ENCODE results near the gene TRMT61A. TPM values are rescaled to one million over a fixed set of nuclear protein-coding genes. Genes with fewer than 3 reads are reported as not detected.

Gene TRMT61A
- total and polyA plus RNA-seq, 10 of the 15 experiments (the other 5 are each of a cell fraction or from before 2014, with no cell fraction given), result 0.11 to 21.9 (median 11.4) TPM

- ChIA-PET POLR2A (no interaction called here), CTCF (interaction anchor here (2.8 kb wide), 1 partner anchor 23 kb away, joined by 16 read pairs; no protein-coding TSS in a partner anchor), RAD21 (ENCODE audit: unreplicated experiment) (no interaction called here), SMC1A (ENCODE audit: uncharacterized antibody, unreplicated experiment) (no interaction called here)
- H3K4me3 ChIP-seq, result no peak overlapping the region
- H3K9ac ChIP-seq (ENCODE audit: control insufficient read depth, insufficient read depth, low read length), result no peak overlapping the region
- H3K4me1 ChIP-seq (ENCODE audit: control insufficient read depth, insufficient read depth, low read length), result no peaks in the 10 kb centered on the region
- H3K27me3 ChIP-seq (replicated peaks in 1 of 2; ENCODE audit: control insufficient read depth in 2 of 2, insufficient read depth in 2 of 2, low read length in 1 of 2), result no peaks in the 10 kb centered on the region
- no peak for TF ChIP-seq IKZF1 (conservative IDR thresholded peaks at IDR 0.05)
- no peak for TF ChIP-seq RFX5 (IDR thresholded peaks at IDR 0.05; ENCODE audit: low read depth, low read length)
- peak; percentile 46; the same call in 1 of the 2 replicates for TF ChIP-seq POLR2A (IDR thresholded peaks at IDR 0.05; ENCODE audit: low read depth, low read length)
- TF ChIP-seq SREBF1 (IDR thresholded peaks at IDR 0.05; ENCODE audit: low read length), result no peak
- no TSS peak for BruUV-seq (replicated peaks)
- no peak for FAIRE-seq
- no peaks in the 10 kb centered on the region for H4K20me1 ChIP-seq (ENCODE audit: control insufficient read depth, insufficient read depth)
- no peaks in the 10 kb centered on the region for H3K9me3 ChIP-seq (replicated peaks; ENCODE audit: control insufficient read depth, insufficient read depth, low read length)
- ATAC-seq, result no peak
- WGBS (ENCODE audit: insufficient coverage, insufficient replicate concordance, low lambda C conversion rate, missing lambda C conversion rate), result 54% methylated on average over 31 of the region's 33 CpGs
- no peak overlapping the region for H3K27ac ChIP-seq (ENCODE audit: control insufficient read depth, insufficient read depth)
- intact Hi-C loops (cut with micrococcal nuclease; ENCODE audit: unreplicated experiment), result no loop called here
- no peaks in the 10 kb centered on the region for H3K79me2 ChIP-seq (ENCODE audit: control insufficient read depth, insufficient read depth, low read length)
- H2AFZ ChIP-seq (ENCODE audit: control insufficient read depth, low read depth, low read length), result no peak overlapping the region
- no peak overlapping the region for H3K4me2 ChIP-seq (ENCODE audit: control insufficient read depth, insufficient read depth)
- no peak for DNase-seq (ENCODE audit: low read depth, low spot score)
- in situ Hi-C loops (cut with MboI), result no loop called here
- H3K36me3 ChIP-seq (ENCODE audit: control insufficient read depth in 2 of 2, insufficient read depth in 2 of 2, low read length in 1 of 2), result no peaks in the 10 kb centered on the region
Observed at GRCh38 chr14:103541709-103542604, 13.0 kb downstream of the TRMT61A start.

- SMC1A ChIA-PET (ENCODE audit: uncharacterized antibody, unreplicated experiment), result interaction anchor here (1.9 kb wide), 1 partner anchor 22 kb away, joined by 5 read pairs; no protein-coding TSS in a partner anchor
- no peak for FAIRE-seq
- WGBS (ENCODE audit: insufficient coverage, insufficient replicate concordance, low lambda C conversion rate, missing lambda C conversion rate), result 32% methylated on average over 18 of the region's 18 CpGs
- Histone ChIP-seq H3K36me3 (ENCODE audit: control insufficient read depth in 2 of 2, insufficient read depth in 2 of 2, low read length in 1 of 2) (no peaks in the 10 kb centered on the region), H2AFZ (ENCODE audit: control insufficient read depth, low read depth, low read length) (no peak overlapping the region), H3K4me1 (ENCODE audit: control insufficient read depth, insufficient read depth, low read length) (no peaks in the 10 kb centered on the region), H3K79me2 (ENCODE audit: control insufficient read depth, insufficient read depth, low read length) (no peaks in the 10 kb centered on the region), H3K27me3 (replicated peaks in 1 of 2; ENCODE audit: control insufficient read depth in 2 of 2, insufficient read depth in 2 of 2, low read length in 1 of 2) (no peaks in the 10 kb centered on the region), H3K27ac (ENCODE audit: control insufficient read depth, insufficient read depth) (no peak overlapping the region), H3K9me3 (replicated peaks; ENCODE audit: control insufficient read depth, insufficient read depth, low read length) (no peaks in the 10 kb centered on the region), H4K20me1 (ENCODE audit: control insufficient read depth, insufficient read depth) (no peaks in the 10 kb centered on the region), H3K9ac (ENCODE audit: control insufficient read depth, insufficient read depth, low read length) (no peak overlapping the region), H3K4me3 (no peak overlapping the region), H3K4me2 (ENCODE audit: control insufficient read depth, insufficient read depth) (no peak overlapping the region)
- in situ Hi-C loops (cut with MboI) (no loop called here), intact Hi-C loops (cut with micrococcal nuclease; ENCODE audit: unreplicated experiment) (no loop called here)
- BruUV-seq (replicated peaks), result no TSS peak
- RAD21 ChIA-PET (ENCODE audit: unreplicated experiment), result no interaction called here
- no peak for DNase-seq (ENCODE audit: low read depth, low spot score)
- TF ChIP-seq ATF2 (IDR thresholded peaks at IDR 0.05; ENCODE audit: low read length) (no peak), SRF (IDR thresholded peaks at IDR 0.05; ENCODE audit: low read depth in 2 of 2, low read length in 2 of 2) (no peak), HSF1 (IDR thresholded peaks at IDR 0.05; ENCODE audit: low read depth, low read length) (no peak), MYC (IDR thresholded peaks at IDR 0.05; ENCODE audit: insufficient read depth, insufficient read length, insufficient replicate concordance, low read length, severe bottlenecking) (no peak), NBN (IDR thresholded peaks at IDR 0.05) (no peak), TAF1 (IDR thresholded peaks at IDR 0.05; ENCODE audit: borderline replicate concordance, low read depth, low read length) (no peak), EGR1 (IDR thresholded peaks at IDR 0.05; ENCODE audit: borderline replicate concordance in 1 of 2, low read depth in 2 of 2, low read length in 2 of 2) (no peak), CBX3 (IDR thresholded peaks at IDR 0.05; ENCODE audit: borderline replicate concordance, low read depth) (no peak)
- POLR2A ChIA-PET, result no interaction called here
- CTCF ChIA-PET, result interaction anchor here (2.8 kb wide), 1 partner anchor 24 kb away, joined by 16 read pairs; no protein-coding TSS in a partner anchor
- no peak for ATAC-seq
Observed at GRCh38 chr14:103542605-103543088, 13.7 kb downstream of the TRMT61A start.
